ENCODE data around the gene SPG7. TPM values are rescaled to one million over a fixed set of nuclear protein-coding genes. Genes with fewer than 3 reads are reported as not detected.
A peak's percentile ranks its signal among the peaks of the same experiment; 100 is the strongest.

The SPG7 gene
- total RNA-seq, 1 experiment from 2014 or later, result 119 TPM

- Mint-ChIP-seq H3K4me1 (peaks cover 67 to 72% of the 10 kb centered on the region in 2 experiments), H3K9me3 (peaks cover 0 to 4% of the 10 kb centered on the region in 2 experiments; a peak in 1 of 5 replicates), H3K27ac (peak overlapping the region; percentile 48 to 94 (median 83); a peak in 4 of 7 replicates), H3K4me3 (0 out of 5 replicates have a peak overlapping the region, but pooled peaks of 1 of the 2 experiments have one; percentile 0), H3K27me3 (ENCODE audit: low read depth) (no peaks in the 10 kb centered on the region), H3K36me3 (ENCODE audit: insufficient read depth in 1 of 3, low read depth in 3 of 3) (peaks cover 0 to 10% (median 10%) of the 10 kb centered on the region in 3 experiments; a peak in 6 of 7 replicates)
- Histone ChIP-seq H3K23ac (ENCODE audit: insufficient read length, low read depth, low read length) (no peak overlapping the region), H3K4me1 (ENCODE audit: insufficient read depth, low read length) (peaks cover 6% of the 10 kb centered on the region; the same call in 1 of the 2 replicates), H2BK20ac (ENCODE audit: low read depth, low read length, poor library complexity, severe bottlenecking) (no peak overlapping the region), H2BK120ac (ENCODE audit: low read depth, low read length, poor library complexity, severe bottlenecking) (no peak overlapping the region), H2BK15ac (ENCODE audit: low read depth, low read length) (no peak overlapping the region), H3K18ac (ENCODE audit: insufficient read length, low read depth, low read length) (no peak overlapping the region), H3K9me3 (ENCODE audit: control insufficient read depth, low read depth, low read length) (no peaks in the 10 kb centered on the region), H2BK5ac (ENCODE audit: insufficient read length, low read length) (no peak overlapping the region), H3K9ac (ENCODE audit: extremely low read depth, insufficient read length, low read length) (peak overlapping the region; percentile 17), H3K79me2 (ENCODE audit: insufficient read depth, low read length) (peaks cover 78% of the 10 kb centered on the region), H3K56ac (ENCODE audit: insufficient read length, low read depth, low read length) (no peak overlapping the region), H3K23me2 (ENCODE audit: insufficient read length, low read depth, low read length, poor library complexity, severe bottlenecking) (no peaks in the 10 kb centered on the region), H3K79me1 (ENCODE audit: insufficient read depth, low read depth, low read length, poor library complexity, severe bottlenecking) (peaks cover 7% of the 10 kb centered on the region), H3K14ac (ENCODE audit: insufficient read depth, low read length) (no peak overlapping the region), H3K4ac (ENCODE audit: low read depth, low read length) (no peak overlapping the region), H3K27ac (ENCODE audit: insufficient read length, low read depth, low read length) (no peak overlapping the region), H4K91ac (ENCODE audit: insufficient read length, low read depth, low read length) (no peak overlapping the region), H3K4me2 (ENCODE audit: insufficient read depth, insufficient read length, low read length) (no peak overlapping the region), H4K5ac (ENCODE audit: insufficient read length, low read depth, low read length) (no peak overlapping the region), H2AFZ (ENCODE audit: low read length) (no peak overlapping the region), H3T11ph (ENCODE audit: low read length) (no peak overlapping the region), H4K8ac (replicated peaks; ENCODE audit: insufficient read length, low read depth, low read length) (no peak overlapping the region), H3K27me3 (ENCODE audit: insufficient read depth, low read length) (no peaks in the 10 kb centered on the region), H2AK5ac (ENCODE audit: insufficient read length, low read length) (no peak overlapping the region), H4K20me1 (ENCODE audit: control insufficient read depth, insufficient read depth, insufficient read length) (no peaks in the 10 kb centered on the region), H2BK12ac (ENCODE audit: insufficient read length, low read depth, low read length) (no peak overlapping the region)
- no CpG with 5 or more reads among the region's 4 CpGs for WGBS (ENCODE audit: extremely low coverage, insufficient read length, low lambda C conversion rate)
- no peak for DNase-seq
- no peak for TF ChIP-seq CTCF (conservative IDR thresholded peaks at IDR 0.05)
These were observed 22.4 kb upstream of the SPG7 start for GRCh38 chr16:89485701-89486246.
